SU-DHL-6 (cell line): Measurements from ENCODE around the gene NUP98.

Experiments
- CTCF ChIP-seq: fragments of 200-600 bp; sonication (generic); IDR thresholded peaks from one replicate; pipeline ENCODE4 v1.5.1; 2017; ENCODE audit warnings: antibody characterized with exemption, mild to moderate bottlenecking, low read length, moderate library complexity; ENCODE audit not compliant: insufficient read depth, poor library complexity, severe bottlenecking
- EZH2phosphoT487 ChIP-seq: fragments of 200-600 bp; sonication (generic), shearing (Covaris generic); conservative IDR thresholded peaks from 2 replicates; pipeline ENCODE4 v1.6.1; 2018; ENCODE audit warnings: mild to moderate bottlenecking, antibody characterized with exemption, low read length, moderate library complexity, mixed read lengths

- TF ChIP-seq CTCF (peak; percentile 93), EZH2phosphoT487 (no peak)
Observed at GRCh38 chr11:3841426-3842350, 44.3 kb upstream of the NUP98 start.
